Measurements from ENCODE around the gene DIPK1A. TPM values are rescaled to one million over a fixed set of nuclear protein-coding genes. Genes with fewer than 3 reads are reported as not detected.

The DIPK1A gene
- total RNA-seq, 1 experiment from 2014 or later = 1.0 TPM

DNA sequence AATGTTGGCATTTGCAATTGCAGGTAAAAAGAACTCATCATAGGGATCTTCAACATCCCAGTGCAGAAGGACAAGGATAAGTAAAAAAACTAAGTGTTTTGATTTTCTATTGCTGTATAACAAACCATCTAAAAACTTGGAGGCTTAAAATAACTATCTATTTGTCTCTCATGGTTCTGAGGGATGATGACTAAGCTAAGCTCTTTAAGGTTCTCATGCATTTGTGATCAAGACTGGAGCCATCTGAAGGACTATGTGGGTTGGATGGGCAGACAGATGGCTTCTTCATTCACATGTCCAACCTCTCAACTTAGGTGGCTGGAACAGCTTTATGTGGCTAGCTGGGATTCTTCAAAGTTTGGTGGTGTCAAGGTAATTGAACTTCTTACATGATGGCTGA, 78.0 kb downstream of the DIPK1A start:
- ChIA-PET POLR2A (ENCODE audit: unreplicated experiment) (no interaction called here), CTCF (no interaction called here)
- Histone ChIP-seq H3K36me3 (ENCODE audit: low read depth, low read length) (no peaks in the 10 kb centered on the region), H3K9ac (ENCODE audit: low read length) (no peak overlapping the region), H3K4me1 (ENCODE audit: insufficient read depth, low read length) (peaks cover 16% of the 10 kb centered on the region), H3K9me2 (replicated peaks; ENCODE audit: low read length) (no peaks in the 10 kb centered on the region), H3K79me2 (ENCODE audit: low read length) (no peaks in the 10 kb centered on the region), H3K4me2 (ENCODE audit: low read length) (no peak overlapping the region), H3F3A (ENCODE audit: low read length, unreplicated experiment) (peaks cover 4% of the 10 kb centered on the region), H3K9me3 (ENCODE audit: low read length) (no peaks in the 10 kb centered on the region), H3K27me3 (ENCODE audit: low read length) (no peaks in the 10 kb centered on the region), H2AFZ (ENCODE audit: low read length) (no peak overlapping the region), H3K4me3 (ENCODE audit: low read length) (no peak overlapping the region), H3K27ac (ENCODE audit: low read length) (no peak overlapping the region), H4K20me1 (ENCODE audit: low read length) (no peaks in the 10 kb centered on the region)
- intact Hi-C loops (cut with micrococcal nuclease) = no loop called here
- TF ChIP-seq EZH2phosphoT487 (IDR thresholded peaks at IDR 0.05; ENCODE audit: borderline replicate concordance, low read length) = no peak
- no peak for TF ChIP-seq CTCF (conservative IDR thresholded peaks at IDR 0.05; ENCODE audit: low read depth, low read length)
- TF ChIP-seq EZH2 (IDR thresholded peaks at IDR 0.05; ENCODE audit: low read length, unreplicated experiment) = no peak
- DNase-seq (no peak), ATAC-seq (no peak)
- BruUV-seq (replicated peaks) = no TSS peak

DNA sequence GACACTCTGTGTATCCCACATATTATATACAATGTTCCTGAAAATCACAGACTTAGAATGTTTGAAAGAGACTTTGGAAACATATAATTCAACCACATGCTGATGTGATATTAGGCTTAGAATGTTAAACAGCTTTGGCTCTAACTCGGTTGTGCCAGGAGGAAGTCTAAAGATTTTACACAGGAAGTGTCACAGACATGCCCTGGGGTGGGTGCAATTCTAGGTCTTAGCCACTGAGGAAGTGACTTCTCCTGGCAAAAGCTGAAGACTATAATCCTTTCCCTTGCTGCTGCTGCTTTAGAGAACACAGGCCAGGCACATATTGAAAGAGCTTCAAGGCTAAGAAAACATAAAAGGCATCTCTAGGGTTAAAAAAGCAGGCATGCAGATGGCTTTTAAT, 78.4 kb downstream of the DIPK1A start:
- peak; percentile 31; the same call in 1 of the 2 replicates for ATAC-seq
- Histone ChIP-seq H3F3A (ENCODE audit: low read length, unreplicated experiment) (peaks cover 4% of the 10 kb centered on the region), H3K27ac (ENCODE audit: low read length) (no peak overlapping the region), H3K79me2 (ENCODE audit: low read length) (no peaks in the 10 kb centered on the region), H3K9me2 (replicated peaks; ENCODE audit: low read length) (no peaks in the 10 kb centered on the region), H3K4me2 (ENCODE audit: low read length) (no peak overlapping the region), H4K20me1 (ENCODE audit: low read length) (no peaks in the 10 kb centered on the region), H3K27me3 (ENCODE audit: low read length) (no peaks in the 10 kb centered on the region), H2AFZ (ENCODE audit: low read length) (no peak overlapping the region), H3K9me3 (ENCODE audit: low read length) (no peaks in the 10 kb centered on the region), H3K36me3 (ENCODE audit: low read depth, low read length) (no peaks in the 10 kb centered on the region), H3K4me1 (ENCODE audit: insufficient read depth, low read length) (peaks cover 18% of the 10 kb centered on the region), H3K9ac (ENCODE audit: low read length) (no peak overlapping the region), H3K4me3 (ENCODE audit: low read length) (no peak overlapping the region)
- TF ChIP-seq CTCF (conservative IDR thresholded peaks at IDR 0.05; ENCODE audit: low read depth, low read length) = no peak
- TF ChIP-seq EZH2phosphoT487 (IDR thresholded peaks at IDR 0.05; ENCODE audit: borderline replicate concordance, low read length) = no peak
- no peak for TF ChIP-seq EZH2 (IDR thresholded peaks at IDR 0.05; ENCODE audit: low read length, unreplicated experiment)
- BruUV-seq (replicated peaks) = no TSS peak
- intact Hi-C loops (cut with micrococcal nuclease) = no loop called here
- ChIA-PET POLR2A (ENCODE audit: unreplicated experiment) (no interaction called here), CTCF (no interaction called here)
- DNase-seq = peak; percentile 19

DNA sequence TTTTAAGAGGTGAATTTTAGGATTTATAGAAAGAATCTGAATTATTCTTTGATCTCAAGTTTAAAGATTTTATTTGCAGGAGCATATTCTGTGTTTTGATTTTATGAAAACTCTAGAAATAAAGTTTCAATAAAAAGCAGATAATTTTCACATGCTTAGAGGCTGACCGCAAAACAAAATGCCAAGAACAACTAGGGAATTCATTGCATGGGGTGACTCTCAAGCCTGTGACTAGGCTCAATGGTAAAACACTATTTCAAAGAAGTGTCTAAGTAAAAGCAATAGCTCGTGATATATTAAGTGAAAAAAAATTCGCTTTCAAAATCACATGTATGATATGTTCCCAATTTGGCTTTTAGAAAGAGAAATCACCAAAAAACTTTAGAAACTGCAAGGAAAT, 79.9 kb downstream of the DIPK1A start:
- Histone ChIP-seq H4K20me1 (ENCODE audit: low read length) (no peaks in the 10 kb centered on the region), H2AFZ (ENCODE audit: low read length) (no peak overlapping the region), H3K27ac (ENCODE audit: low read length) (no peak overlapping the region), H3K9ac (ENCODE audit: low read length) (no peak overlapping the region), H3K4me1 (ENCODE audit: insufficient read depth, low read length) (peaks cover 10% of the 10 kb centered on the region), H3K4me3 (ENCODE audit: low read length) (no peak overlapping the region), H3K9me2 (replicated peaks; ENCODE audit: low read length) (no peaks in the 10 kb centered on the region), H3K79me2 (ENCODE audit: low read length) (no peaks in the 10 kb centered on the region), H3K27me3 (ENCODE audit: low read length) (no peaks in the 10 kb centered on the region), H3K4me2 (ENCODE audit: low read length) (no peak overlapping the region), H3K9me3 (ENCODE audit: low read length) (no peaks in the 10 kb centered on the region), H3F3A (ENCODE audit: low read length, unreplicated experiment) (peaks cover under 1% of the 10 kb centered on the region), H3K36me3 (ENCODE audit: low read depth, low read length) (no peaks in the 10 kb centered on the region)
- ChIA-PET POLR2A (ENCODE audit: unreplicated experiment) (no interaction called here), CTCF (no interaction called here)
- intact Hi-C loops (cut with micrococcal nuclease) = no loop called here
- no peak for TF ChIP-seq EZH2 (IDR thresholded peaks at IDR 0.05; ENCODE audit: low read length, unreplicated experiment)
- no peak for TF ChIP-seq CTCF (conservative IDR thresholded peaks at IDR 0.05; ENCODE audit: low read depth, low read length)
- TF ChIP-seq EZH2phosphoT487 (IDR thresholded peaks at IDR 0.05; ENCODE audit: borderline replicate concordance, low read length) = no peak
- ATAC-seq = no peak
- no peak for DNase-seq
- BruUV-seq (replicated peaks) = no TSS peak
